Dedifferentiated amniotic fluid mesenchymal stem cell (primary cell): ENCODE results near the gene TRAPPC5.

Source experiments
- DNase-seq: peaks from one replicate; pipeline ENCODE4 v3.0.0-alpha.2; 2016; ENCODE audit errors: extremely low spot score

Gene TRAPPC5

DNA sequence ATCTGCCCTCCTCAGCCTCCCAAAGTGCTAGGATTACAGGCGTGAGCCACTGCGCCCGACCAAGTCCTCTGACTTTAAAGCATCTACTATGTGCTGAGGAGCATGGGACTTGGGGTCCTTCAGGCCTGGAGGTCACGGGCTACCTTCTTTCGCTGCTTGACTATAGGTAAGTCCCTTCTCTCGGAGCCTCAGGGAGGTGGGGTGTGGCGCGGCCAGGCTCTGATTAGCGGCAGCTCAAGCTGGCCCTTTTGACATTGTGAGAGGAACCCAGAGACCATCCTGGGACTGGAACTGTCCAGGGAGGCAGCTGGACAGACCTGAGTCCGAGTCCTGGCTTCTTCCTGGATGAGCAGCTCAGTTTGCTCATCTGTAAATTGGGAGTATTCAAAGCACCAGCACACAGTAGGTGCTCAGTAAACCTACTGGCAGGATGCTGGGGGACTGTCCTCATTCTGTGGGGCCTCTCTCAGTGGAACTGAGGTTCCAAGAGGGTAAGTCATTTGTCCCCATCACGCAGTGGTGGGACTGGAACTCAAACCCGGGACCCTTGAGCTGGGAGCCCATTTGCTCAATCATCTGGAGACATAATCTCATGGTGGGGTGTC lies 20.5 kb downstream of the TRAPPC5 start:
- no peak for DNase-seq

DNA sequence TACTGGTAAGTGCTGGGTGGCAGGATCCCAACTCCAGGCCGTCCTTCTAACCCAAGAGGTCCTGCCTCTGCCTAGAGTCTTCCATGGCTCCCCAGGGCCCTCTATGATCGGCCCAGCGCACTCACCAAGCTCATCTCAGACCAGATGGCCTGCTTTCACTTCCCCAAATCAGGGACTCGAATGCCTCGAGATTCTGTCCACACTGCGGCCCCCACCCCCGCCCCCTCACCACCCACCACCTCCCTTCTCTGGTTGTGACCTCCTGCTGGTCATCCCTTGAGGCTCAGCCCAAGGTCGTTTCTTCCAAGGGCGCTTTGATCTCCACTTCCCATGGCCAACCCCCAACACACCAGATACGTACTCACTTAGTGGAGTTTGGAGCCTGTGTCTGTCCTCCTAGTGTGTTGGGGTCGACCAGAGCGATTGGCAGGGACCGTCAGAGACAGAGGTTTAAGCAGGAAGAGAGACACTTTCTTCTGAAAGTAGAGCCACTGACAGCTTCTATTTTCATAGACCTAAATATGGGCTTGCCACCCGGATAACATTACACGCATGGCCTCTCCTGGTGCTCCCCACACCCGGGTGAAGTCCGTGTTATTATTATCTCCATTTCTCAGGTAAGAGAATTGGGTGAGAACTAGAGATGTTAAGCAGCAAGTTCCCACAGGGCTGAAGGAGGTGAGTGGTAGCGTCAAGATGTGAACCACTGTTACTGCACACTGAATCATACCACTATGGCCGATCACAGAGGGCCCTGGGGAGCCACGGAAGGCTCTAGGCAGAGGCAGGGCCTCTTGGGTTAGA lies 21.2 kb downstream of the TRAPPC5 start, which contains the start of gene FCER2:
Gene FCER2, minus strand, starts transcription at position 478 of the 804 bp plus-strand sequence. CDS start 2,371 bp downstream, outside the sequence.
- DNase-seq, result no peak

DNA sequence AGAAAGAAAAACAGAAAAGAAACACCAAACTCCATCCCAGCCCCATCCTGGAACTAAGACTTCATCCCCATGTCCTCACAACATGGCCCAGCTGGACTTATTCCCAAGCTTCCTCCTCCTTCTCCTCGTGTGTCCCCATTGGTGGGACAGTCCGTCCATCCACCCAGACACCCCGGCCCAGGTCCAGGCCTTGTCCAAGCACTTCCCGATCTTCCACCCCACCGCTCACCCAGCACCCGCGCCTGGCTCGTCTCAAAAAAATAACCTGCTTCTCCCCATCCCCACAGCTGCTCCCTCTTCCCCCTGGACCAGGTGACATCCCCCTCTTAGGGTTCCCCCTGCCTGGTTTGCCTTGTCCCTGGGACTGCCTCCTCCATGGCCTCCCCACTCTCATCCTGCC lies 22.7 kb downstream of the TRAPPC5 start:
- DNase-seq, result no peak

DNA sequence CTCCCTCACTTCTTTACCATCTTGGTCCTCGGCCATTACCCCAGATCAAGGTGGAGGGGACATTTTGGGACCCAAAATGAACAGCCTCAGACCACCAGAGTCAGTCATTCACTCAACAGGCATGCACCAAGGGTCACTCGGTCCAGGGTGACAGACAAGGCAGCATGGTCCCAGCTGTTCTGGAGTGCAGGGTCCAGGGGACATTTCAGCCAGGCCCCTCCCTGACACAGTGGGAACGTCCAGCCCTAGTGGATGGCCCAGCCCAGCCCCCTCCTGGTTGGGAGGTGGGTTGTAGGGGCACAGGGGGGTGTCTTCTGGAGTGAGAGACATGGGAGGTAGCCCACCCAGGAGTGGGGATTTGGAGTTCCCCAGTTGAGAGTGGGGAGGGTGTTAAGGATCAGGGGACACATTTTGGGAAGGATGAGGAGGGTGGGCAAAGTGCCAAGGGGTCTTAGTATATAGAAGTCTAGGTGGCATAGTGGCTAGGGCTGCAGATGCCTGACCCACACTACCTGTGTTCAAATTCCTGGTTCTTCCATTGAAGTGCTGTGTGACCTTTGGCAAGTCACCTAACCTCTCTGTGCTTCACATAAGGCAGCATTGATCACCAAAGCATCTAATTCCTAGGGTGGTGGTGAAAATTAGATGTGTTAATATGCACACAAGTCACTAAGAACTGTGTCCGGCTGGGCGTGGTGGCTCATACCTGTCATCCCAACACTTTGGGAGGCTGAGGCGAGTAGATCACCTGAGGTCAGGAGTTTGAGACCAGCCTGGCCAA lies 23.8 kb downstream of the TRAPPC5 start:
- DNase-seq, result no peak

DNA sequence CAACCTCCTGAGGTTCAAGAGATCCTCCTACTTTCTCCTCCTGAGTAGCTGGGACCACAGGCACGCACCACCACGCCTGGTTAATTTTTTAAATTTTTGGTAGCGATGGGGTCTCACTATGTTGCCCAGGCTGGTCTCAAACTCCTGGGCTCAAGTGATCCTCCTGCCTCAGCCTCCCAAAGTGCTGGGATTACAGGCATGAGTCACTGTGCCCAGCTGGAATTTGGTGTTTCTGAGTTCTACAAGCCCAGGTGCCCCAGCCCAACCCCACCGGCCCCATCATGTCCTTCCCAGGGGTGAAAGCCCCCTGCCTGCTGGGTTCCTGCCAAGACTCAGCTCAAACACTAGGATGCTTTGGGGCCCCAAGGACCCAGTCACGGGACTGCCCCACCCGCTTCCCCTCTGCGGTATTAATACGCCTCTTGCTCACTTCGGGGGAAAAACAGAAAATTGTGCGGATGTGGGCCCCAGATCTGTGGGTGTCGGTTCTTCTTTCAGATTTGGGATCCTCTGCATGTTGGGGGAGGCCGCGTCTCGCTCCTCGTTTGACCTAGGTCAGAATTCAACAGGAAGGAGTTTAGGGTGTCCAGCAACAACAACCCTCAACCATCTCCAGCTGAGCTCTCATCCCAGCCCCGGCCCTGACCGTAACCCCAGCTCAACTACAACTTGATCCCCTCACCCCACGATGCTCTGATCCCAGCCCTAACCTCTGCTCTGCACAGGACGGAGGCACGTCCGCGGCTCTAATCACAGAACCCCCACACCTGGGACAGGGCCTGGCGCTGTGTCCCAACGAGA lies 25.0 kb downstream of the TRAPPC5 start:
- no peak for DNase-seq

DNA sequence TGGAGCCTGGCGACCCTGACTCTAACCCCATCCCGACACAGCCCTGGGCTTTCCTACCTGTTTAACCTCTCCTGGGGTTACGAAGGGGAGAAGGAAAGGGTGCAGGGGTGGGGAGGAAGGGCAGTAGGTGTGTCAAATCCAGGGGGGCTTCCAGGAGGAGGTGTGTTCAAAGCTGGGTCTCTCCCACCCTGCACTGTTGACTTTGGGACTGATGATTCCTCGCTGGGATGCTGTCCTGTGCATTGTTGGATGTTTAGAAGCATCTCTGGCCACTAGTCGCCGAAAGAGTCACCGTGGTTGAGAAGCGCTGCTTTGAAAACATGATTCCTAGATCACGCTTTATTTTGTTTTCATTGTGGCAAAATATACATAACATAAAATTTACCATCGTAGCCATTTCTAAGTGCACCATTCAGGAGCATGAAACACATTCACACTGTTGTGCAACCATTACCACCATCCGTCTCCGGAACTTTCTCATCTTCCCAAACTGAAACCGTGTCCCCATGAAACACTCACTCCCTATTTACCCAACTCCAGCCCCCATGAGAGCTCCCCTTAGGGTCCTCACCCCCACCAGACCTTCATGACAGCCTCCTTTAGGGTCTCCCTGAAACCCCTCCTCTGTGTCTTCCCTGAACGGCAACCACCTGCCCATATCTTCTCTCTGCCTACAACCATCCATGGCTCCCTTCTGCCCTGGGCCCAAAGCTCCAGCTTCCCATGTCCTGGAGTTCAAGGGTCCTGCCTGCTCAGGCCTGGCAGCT lies 25.7 kb downstream of the TRAPPC5 start:
- DNase-seq, result no peak

DNA sequence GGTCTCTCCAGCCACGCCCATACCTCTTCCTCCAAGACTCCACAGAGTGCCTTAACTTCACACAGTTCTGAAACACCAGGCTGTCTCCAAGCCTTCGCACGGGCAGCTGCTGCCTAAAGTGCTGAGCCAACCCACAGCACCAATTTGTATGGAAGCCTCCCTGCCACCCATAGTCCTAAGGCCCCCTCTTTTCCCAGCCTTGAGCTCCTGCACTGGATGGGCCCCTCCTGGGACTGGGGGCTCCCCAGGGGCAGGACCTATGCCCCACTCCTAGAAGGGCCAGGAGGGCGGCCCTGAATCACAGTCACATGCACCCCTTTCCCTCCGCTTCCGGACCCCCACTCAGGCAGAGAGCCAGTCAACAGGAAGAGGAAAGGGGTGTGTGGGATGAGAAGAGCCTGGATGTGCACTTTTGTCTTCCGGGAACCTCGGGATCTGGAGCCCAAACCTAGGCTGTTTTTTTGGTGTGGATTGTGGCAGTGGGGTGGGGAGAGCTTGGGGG lies 26.4 kb downstream of the TRAPPC5 start:
- DNase-seq, result no peak

DNA sequence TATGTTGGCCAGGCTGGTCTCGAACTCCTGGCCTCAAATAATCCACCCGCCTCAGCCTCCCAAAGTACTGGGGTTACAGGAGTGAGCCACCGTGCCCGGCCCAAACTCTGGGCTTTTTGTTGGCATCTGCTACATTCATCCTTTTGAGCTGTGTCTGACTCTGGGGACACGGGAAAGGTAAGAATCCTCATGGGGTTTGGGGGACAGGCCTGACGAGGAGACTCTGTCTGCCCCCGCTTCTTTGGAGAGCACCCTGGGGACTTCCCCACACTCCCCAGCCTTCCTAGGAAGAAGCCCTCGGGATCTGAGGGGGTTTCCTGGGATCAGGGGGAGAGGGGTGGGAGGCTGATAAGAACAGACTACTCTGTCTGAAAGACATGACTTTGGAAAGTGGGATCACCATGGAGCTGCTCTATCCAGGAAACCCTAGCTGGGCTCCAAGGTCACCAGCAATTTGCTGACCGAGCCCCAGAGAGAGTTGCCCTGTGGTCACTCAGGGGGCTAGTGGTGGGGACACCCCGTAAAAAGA lies 29.4 kb downstream of the TRAPPC5 start:
- DNase-seq, result no peak

DNA sequence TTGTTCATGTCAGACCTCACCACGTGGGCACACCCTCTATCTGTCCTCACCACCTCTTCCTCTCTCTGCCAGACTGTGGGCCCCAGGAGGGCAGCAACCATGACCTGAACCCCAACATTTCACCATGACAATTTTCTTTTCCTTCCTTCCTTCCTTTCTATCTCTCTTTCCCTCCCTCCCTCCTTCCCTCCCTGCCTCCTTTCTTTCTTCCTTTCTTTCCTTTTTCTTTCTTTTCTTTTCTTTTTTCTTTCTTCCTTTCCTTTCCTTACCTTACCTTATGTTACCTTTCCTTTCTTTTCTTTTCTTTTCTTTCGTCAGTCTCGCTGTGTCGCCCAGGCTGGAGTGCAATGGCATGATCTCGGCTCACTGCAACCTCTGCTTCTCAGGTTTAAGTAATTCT lies 30.0 kb downstream of the TRAPPC5 start:
- DNase-seq, result no peak

DNA sequence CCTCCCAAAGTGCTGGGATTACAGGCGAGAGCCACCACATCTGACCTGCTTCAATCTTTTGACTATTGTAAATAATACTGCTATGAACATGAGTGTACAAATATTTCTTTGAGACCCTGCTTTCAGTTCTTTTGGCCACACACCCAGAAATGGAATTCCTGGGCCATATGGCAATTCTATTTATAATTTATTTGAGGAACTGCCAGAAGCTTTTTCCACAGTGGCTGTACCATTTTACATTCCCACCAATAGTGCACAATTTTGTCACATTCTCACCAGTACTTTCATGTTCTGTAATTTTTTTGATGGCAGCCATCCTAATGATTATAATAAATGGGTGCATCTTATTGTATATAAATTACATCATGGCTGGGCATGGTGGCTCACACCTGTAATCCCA lies 35.0 kb downstream of the TRAPPC5 start:
- DNase-seq, result no peak

DNA sequence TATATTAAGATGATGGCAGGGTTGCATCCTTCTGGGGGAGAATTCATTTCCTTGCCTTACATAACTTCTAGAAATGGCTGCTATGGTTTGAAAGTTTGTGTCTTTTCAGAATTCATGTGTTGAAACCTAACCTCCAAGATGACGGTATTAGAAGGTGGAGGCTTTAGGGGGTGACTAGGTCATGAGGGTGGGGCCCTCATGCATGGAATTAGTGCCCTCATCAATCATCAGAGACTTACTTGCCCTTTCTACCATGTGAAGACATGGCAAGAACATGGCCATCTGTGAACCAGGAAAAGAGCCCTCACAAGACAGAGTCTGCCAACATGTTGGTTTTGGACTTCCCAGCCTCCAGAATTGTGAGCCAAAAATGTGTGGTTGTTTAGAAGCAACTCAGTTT lies 36.1 kb downstream of the TRAPPC5 start:
- DNase-seq, result no peak

DNA sequence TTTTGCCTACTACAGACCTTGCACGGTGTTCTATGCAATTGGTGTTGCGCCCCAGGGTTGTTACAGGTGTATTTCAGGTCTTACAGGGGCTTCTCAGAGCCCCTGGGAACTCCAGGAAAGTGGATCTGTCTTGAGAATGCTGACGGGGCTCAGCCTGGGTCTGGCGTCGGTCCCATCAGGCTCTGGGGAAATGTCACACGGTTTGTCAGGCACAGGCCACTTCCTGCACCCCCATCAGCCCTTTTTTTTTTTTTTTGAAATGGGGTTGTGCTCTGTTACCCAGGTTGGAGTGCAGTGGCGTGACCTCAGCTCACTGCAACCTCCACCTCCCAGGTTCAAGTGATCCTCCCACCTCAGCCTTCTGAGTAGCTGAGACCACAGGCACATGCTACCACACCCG lies 38.0 kb downstream of the TRAPPC5 start:
- no peak for DNase-seq

DNA sequence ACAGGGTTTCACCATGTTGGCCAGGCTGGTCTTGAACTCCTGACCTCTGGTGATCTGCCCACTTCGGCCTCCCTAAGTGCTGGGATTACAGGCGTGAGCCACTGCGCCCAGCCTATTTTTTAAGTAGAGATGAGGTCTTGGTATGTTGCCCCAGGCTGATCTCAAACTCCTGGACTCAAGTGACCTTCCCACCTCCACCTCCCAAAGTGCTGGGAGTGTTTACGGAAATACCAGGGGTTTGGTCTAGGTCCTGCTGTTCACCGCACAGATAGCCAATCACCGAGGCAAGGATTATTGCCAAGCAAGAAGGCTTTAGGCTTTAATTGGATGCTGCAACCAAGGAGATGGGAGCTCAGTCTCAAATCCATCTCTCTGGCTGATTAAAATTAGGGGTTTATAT lies 39.7 kb downstream of the TRAPPC5 start:
- DNase-seq, result no peak

DNA sequence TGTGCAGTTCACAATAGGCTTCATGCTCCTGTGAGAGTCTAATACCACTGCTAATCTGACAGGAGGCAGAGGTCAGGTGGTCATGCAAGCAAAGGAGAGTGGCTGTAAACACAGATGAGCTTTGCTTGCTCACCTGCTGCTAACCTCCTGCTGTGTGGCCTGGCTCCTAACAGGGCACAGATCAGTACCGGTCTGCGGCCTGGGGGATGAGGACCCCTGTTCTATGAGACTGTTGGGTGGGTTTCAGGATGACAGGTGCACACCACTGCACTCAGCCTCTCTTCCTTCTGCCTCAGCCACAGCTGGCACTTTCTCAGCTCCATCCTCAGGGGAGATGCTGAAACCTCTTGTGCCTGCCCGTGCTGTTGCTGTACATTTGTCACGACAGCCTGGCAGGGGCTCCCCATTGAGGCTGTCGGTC lies 41.6 kb downstream of the TRAPPC5 start:
- DNase-seq, result no peak

DNA sequence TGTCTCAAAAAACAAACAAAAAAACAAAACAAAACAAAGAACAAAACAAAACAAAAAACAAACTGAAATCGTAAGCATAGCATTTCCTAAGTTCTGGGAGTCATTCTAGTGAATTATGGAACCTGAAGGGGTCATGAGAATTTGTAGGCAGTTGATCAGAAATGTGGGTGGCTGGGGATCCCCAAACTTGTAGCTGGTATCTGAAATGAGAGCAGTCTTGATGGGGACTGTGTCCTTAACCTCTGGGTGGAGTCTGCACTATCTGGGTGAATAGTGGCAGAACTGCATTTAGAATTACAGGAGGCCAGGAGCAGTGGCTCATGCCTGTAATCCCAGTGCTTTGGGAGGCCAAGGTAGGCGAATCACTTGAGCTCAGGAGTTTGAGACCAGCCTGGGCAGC lies 45.2 kb downstream of the TRAPPC5 start:
- no peak for DNase-seq

DNA sequence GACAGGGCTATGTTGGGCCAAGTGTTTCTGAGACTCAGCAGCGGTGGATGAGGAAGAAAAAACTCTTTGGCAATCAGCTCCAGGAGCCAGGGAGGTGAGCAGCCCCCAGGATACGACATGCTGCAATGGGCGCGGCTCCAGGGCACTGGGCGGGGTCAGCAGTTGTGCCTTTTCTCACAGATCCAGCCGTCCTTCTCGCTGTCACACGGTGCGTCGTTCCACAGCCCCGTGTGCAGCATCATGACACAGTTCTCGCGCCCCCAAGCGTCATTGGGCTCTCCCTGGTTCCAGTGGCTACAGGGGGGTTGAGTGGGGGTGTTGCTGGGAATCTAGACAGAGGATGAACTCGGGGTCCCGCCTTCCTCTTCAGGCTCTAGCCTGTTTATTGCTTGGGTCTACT lies 48.6 kb downstream of the TRAPPC5 start:
- DNase-seq, result no peak

DNA sequence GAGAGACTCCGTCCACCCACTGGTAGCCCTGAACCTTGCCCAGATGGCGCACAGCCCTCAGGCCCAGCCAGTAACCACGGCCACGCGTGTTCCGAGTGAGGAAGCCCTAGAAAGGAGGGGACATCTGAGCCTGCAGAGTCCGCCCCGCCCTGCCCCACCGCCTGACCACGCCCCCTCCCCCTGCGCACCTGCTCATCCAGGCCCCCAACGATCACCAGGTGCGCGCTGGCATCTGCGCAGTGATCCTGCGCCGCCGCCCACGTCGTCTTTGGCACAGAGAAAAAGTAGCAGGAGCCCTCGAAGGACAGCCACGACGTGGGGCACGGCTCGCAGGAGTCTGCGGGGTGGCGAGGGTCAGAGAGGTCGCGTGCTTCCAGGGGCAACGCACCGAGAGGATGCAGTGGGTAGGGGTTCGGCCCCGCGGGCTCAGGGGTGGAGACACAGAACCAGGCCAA lies 49.2 kb downstream of the TRAPPC5 start:
- DNase-seq, result no peak

DNA sequence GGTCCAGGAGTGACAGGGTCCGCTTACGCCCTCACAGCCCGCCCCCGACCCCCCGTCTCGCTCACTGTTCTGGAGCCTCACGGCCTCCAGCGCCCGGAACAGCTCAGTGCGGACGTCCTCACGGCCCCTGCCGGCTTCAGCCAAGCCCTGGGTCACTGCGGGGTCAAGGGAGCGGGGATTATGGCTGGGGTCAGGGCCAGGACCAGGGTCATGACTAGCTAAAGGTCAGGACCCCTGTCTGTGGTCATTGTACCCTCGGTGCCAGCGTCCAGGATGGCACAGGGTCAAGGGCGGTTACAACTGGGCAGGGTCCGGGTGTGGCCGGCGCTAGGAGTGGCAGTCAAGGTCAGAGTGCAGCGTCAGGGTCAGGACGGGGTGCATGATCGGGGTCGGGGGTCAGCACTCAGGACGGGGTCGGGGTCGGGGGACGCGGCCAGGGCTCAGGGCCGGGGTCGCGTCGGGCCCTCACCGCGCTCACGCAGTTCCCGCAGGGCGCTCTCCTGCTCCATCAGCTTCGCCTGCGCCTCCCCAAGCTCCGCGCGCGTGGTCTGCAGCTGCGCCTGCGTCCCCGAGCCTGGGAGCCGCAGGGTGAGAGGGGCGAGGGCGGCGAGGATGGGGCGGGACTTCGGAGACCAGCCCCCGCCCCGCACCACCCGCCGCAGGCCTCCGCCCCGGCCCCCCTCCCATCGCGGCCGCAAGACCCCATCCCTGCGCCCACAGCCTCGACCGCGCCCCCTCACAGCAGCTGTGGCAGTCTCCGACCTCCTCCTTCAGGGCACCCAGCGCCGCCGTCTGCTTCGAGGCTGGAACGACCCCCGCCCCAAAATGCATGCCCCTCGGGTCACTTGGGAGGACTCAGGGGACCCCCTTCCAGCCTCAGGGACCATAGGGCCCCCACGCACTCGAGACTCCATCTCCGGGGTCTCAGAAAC lies 49.9 kb downstream of the TRAPPC5 start:
- no peak for DNase-seq

DNA sequence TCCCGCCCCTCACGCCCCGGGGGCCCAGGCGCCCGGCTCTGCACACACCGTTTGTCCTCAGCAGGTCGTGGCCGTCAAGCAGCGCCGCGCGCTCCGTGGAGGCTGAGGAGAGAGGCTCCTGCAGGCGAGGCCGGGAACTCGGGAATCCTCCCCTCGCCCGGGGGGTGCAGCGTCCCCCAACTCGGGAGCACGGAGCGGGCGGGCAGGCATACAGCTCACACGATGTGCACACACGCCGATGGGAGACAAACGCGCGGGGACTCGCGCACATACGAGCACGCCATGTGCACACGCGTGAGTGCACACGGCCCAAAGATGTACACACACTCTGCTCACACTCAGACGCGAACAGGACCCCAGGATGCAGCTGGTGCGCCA lies 50.6 kb downstream of the TRAPPC5 start:
- no peak for DNase-seq
